Caco-2 (cell line): ENCODE results near the gene NOBOX. TPM values are rescaled to one million over a fixed set of nuclear protein-coding genes. Genes with fewer than 3 reads are reported as not detected.
A peak's percentile ranks its signal among the peaks of the same experiment; 100 is the strongest.

Source experiments
- BruUV-seq: library from RNA; stranded (reverse); fragments of 400-500 nt; replicated peaks from 2 replicates; lab custom pipeline; 2021; lab: Mats Ljungman, UMichigan
- CTCF ChIA-PET: fragments of 300-600 bp; sonication (Branson Sonifier 250); formaldehyde crosslinking; loops from one replicate; lab custom pipeline; 2022; ENCODE audit warnings: antibody characterized with exemption; lab: Charles Lee
- POLR2A ChIA-PET: fragments of 300-600 bp; sonication (Branson Sonifier 250); formaldehyde crosslinking; loops from one replicate; lab custom pipeline; 2022; ENCODE audit warnings: antibody characterized with exemption; lab: Charles Lee
- DNase-seq, 2 experiments: peaks; one replicate each; pipeline versions ENCODE4 v3.0.0 to v3.0.0-alpha.2; 2020 to 2022
- H3K27me3 ChIP-seq: replicated peaks from 2 replicates; pipeline ENCODE4 v1.6.0; 2011; ENCODE audit warnings: low read length; ENCODE audit not compliant: control insufficient read depth, insufficient read depth
- H3K36me3 ChIP-seq: 2 replicates; pipeline ENCODE4 v1.5.1; 2011; ENCODE audit warnings: low read length; ENCODE audit not compliant: control insufficient read depth, insufficient read depth
- H3K4me1 ChIP-seq: fragments of 250-450 bp; sonication (Bioruptor Pico); 2 replicates; pipeline ENCODE4 v1.5.1; 2020; ENCODE audit warnings: mild to moderate bottlenecking
- H3K4me3 ChIP-seq: 2 replicates; pipeline ENCODE4 v1.5.1; 2011; ENCODE audit warnings: low read depth, mild to moderate bottlenecking, control low read depth, low read length
- H3K9me3 ChIP-seq: fragments of 250-450 bp; sonication (Bioruptor Pico); 2 replicates; pipeline ENCODE4 v1.5.1; 2020; ENCODE audit warnings: mild to moderate bottlenecking, moderate library complexity
- H3K27ac Mint-ChIP-seq: one replicate; pipeline ENCODE4 v1.8.0; 2022; ENCODE audit warnings: mixed read lengths; ENCODE audit not compliant: unreplicated experiment
- H3K27me3 Mint-ChIP-seq: one replicate; pipeline ENCODE4 v1.8.0; 2022; ENCODE audit warnings: mixed read lengths; ENCODE audit not compliant: insufficient read depth, unreplicated experiment
- H3K36me3 Mint-ChIP-seq: one replicate; pipeline ENCODE4 v1.8.0; 2022; ENCODE audit warnings: mild to moderate bottlenecking, mixed read lengths; ENCODE audit not compliant: insufficient read depth, unreplicated experiment
- H3K4me1 Mint-ChIP-seq: one replicate; pipeline ENCODE4 v1.8.0; 2022; ENCODE audit warnings: low read depth, mixed read lengths; ENCODE audit not compliant: unreplicated experiment
- H3K4me3 Mint-ChIP-seq: one replicate; pipeline ENCODE4 v1.8.0; 2022; ENCODE audit warnings: mild to moderate bottlenecking, moderate library complexity, mixed read lengths; ENCODE audit not compliant: unreplicated experiment
- H3K9me3 Mint-ChIP-seq: one replicate; pipeline ENCODE4 v1.8.0; 2022; ENCODE audit warnings: mixed read lengths; ENCODE audit not compliant: unreplicated experiment
- CTCF ChIP-seq, 2 experiments: fragments of 200-600 bp in 1 of 2; IDR thresholded peaks; 1 replicate in 1 of 2; 2 replicates in 1 of 2; pipeline versions ENCODE4 v1.5.1 to v1.8.0; 2011 to 2022; ENCODE audit warnings: antibody characterized with exemption in 1 of 2, control low read depth in 1 of 2, inconsistent platforms in 1 of 2, low read depth in 1 of 2, low read length in 1 of 2, mild to moderate bottlenecking in 1 of 2, moderate library complexity in 1 of 2; ENCODE audit not compliant: insufficient read depth in 1 of 2, severe bottlenecking in 1 of 2, unreplicated experiment in 1 of 2
- intact Hi-C: fragments of 100-400 bp; cut with micrococcal nuclease; formaldehyde crosslinking; loops from one replicate; pipeline ENCODE4 v1.10.0; 2022; ENCODE audit not compliant: unreplicated experiment
- total RNA-seq: library from RNA; stranded (reverse); gene quantifications from 2 replicates; pipeline ENCODE4 v1.2.3, GENCODE V29; 2022

The NOBOX gene
- total RNA-seq, 1 experiment from 2014 or later, result not detected

GRCh38 chr7:144397086-144397485 lies 6.4 kb downstream of the NOBOX start:
- Mint-ChIP-seq H3K4me1 (peaks cover 13% of the 10 kb centered on the region), H3K27me3 (peaks cover 7% of the 10 kb centered on the region), H3K36me3 (no peaks in the 10 kb centered on the region), H3K4me3 (no peak overlapping the region), H3K9me3 (no peaks in the 10 kb centered on the region), H3K27ac (no peak overlapping the region)
- no TSS peak for BruUV-seq
- Histone ChIP-seq H3K9me3 (no peaks in the 10 kb centered on the region), H3K4me3 (no peak overlapping the region), H3K36me3 (no peaks in the 10 kb centered on the region), H3K4me1 (no peaks in the 10 kb centered on the region; the same call in 1 of the 2 replicates), H3K27me3 (no peaks in the 10 kb centered on the region)
- no peak for DNase-seq
- no peak for TF ChIP-seq CTCF (IDR thresholded peaks at IDR 0.05; ENCODE audit: insufficient read depth in 1 of 2, low read depth in 1 of 2, low read length in 1 of 2, severe bottlenecking in 1 of 2, unreplicated experiment in 1 of 2)
- ChIA-PET POLR2A (no interaction called here), CTCF (no interaction called here)
- intact Hi-C loops, result no loop called here

GRCh38 chr7:144391823-144392255 lies 11.7 kb downstream of the NOBOX start:
- Histone ChIP-seq H3K9me3 (no peaks in the 10 kb centered on the region), H3K36me3 (no peaks in the 10 kb centered on the region), H3K4me3 (no peak overlapping the region), H3K4me1 (no peaks in the 10 kb centered on the region; the same call in 1 of the 2 replicates), H3K27me3 (no peaks in the 10 kb centered on the region)
- Mint-ChIP-seq H3K27me3 (peaks cover 3% of the 10 kb centered on the region), H3K9me3 (no peaks in the 10 kb centered on the region), H3K4me3 (no peak overlapping the region), H3K36me3 (no peaks in the 10 kb centered on the region), H3K27ac (no peak overlapping the region), H3K4me1 (peaks cover 13% of the 10 kb centered on the region)
- intact Hi-C loops, result loop anchor here (2.0 kb wide), 1 partner anchor 45 kb away; no protein-coding TSS in a partner anchor
- TF ChIP-seq CTCF (IDR thresholded peaks at IDR 0.05; ENCODE audit: insufficient read depth in 1 of 2, low read depth in 1 of 2, low read length in 1 of 2, severe bottlenecking in 1 of 2, unreplicated experiment in 1 of 2), result peak; percentile 65 to 69
- CTCF ChIA-PET, result interaction anchor here (0.7 kb wide), 1 partner anchor 1514 kb away, joined by 5 read pairs; no protein-coding TSS in a partner anchor
- DNase-seq, result peak in 1 of 2 experiments; percentile 39
- BruUV-seq, result no TSS peak
- POLR2A ChIA-PET, result no interaction called here

- no peaks in the 10 kb centered on the region for H3K9me3 ChIP-seq
- no peaks in the 10 kb centered on the region for H3K36me3 Mint-ChIP-seq
- POLR2A ChIA-PET, result no interaction called here
- no peaks in the 10 kb centered on the region for H3K36me3 ChIP-seq
- peaks cover 13% of the 10 kb centered on the region for H3K4me1 Mint-ChIP-seq
- no peak for DNase-seq
- no peaks in the 10 kb centered on the region for H3K27me3 ChIP-seq
- no peaks in the 10 kb centered on the region for H3K9me3 Mint-ChIP-seq
- no peak overlapping the region for H3K4me3 Mint-ChIP-seq
- peaks cover 3% of the 10 kb centered on the region for H3K27me3 Mint-ChIP-seq
- H3K27ac Mint-ChIP-seq, result no peak overlapping the region
- intact Hi-C loops, result loop anchor here (2.0 kb wide), 1 partner anchor 46 kb away; no protein-coding TSS in a partner anchor
- no TSS peak for BruUV-seq
- no peak for TF ChIP-seq CTCF (IDR thresholded peaks at IDR 0.05; ENCODE audit: insufficient read depth in 1 of 2, low read depth in 1 of 2, low read length in 1 of 2, severe bottlenecking in 1 of 2, unreplicated experiment in 1 of 2)
- H3K4me1 ChIP-seq, result no peaks in the 10 kb centered on the region; the same call in 1 of the 2 replicates
- CTCF ChIA-PET, result no interaction called here
- H3K4me3 ChIP-seq, result no peak overlapping the region
Measured at GRCh38 chr7:144391014-144391413, 12.5 kb downstream of the NOBOX start.
